ENCODE data around the gene TMC2. TPM values are rescaled to one million over a fixed set of nuclear protein-coding genes. Genes with fewer than 3 reads are reported as not detected.

The TMC2 gene
- polyA plus RNA-seq, 4 donors, result 0.10 to 0.37 TPM; not detected in 2

- Histone ChIP-seq H3K27me3 (ENCODE audit: control insufficient read depth in 3 of 3, insufficient read depth in 3 of 3, low read length in 3 of 3) (peaks cover 0 to 3% (median 2%) of the 10 kb centered on the region in 3 donors), H3K27ac (ENCODE audit: low read depth in 1 of 3, low read length in 2 of 3) (no peak overlapping the region), H3K9me3 (ENCODE audit: control insufficient read depth in 2 of 2, insufficient read depth in 1 of 2, low read depth in 1 of 2, low read length in 1 of 2) (no peaks in the 10 kb centered on the region), H3K4me3 (ENCODE audit: low read depth in 1 of 3, low read length in 3 of 3) (no peak overlapping the region), H3K4me1 (ENCODE audit: control insufficient read depth in 3 of 3, insufficient read depth in 2 of 3, low read depth in 1 of 3, low read length in 2 of 3) (peaks cover 0 to 4% (median 0%) of the 10 kb centered on the region in 3 donors), H3K36me3 (ENCODE audit: control insufficient read depth in 3 of 3, insufficient read depth in 2 of 3, low read depth in 1 of 3, low read length in 3 of 3) (no peaks in the 10 kb centered on the region)
- FAIRE-seq (no peak), DNase-seq (peak; percentile 47 to 57)
- 10 to 26% (median 18%) methylated on average over 10 of the region's 10 CpGs for WGBS, 3 donors
These were observed 42.3 kb downstream of the TMC2 start for GRCh38 chr20:2578475-2579192.

- no peaks in the 10 kb centered on the region for H3K9me3 ChIP-seq (ENCODE audit: control insufficient read depth in 2 of 2, insufficient read depth in 1 of 2, low read depth in 1 of 2, low read length in 1 of 2)
- H3K27me3 ChIP-seq (ENCODE audit: control insufficient read depth in 3 of 3, insufficient read depth in 3 of 3, low read length in 3 of 3), result peaks cover 0 to under 1% (median 0%) of the 10 kb centered on the region in 3 donors
- no peak overlapping the region for H3K27ac ChIP-seq (ENCODE audit: low read depth in 1 of 3, low read length in 2 of 3)
- no peak for FAIRE-seq
- no peaks in the 10 kb centered on the region for H3K36me3 ChIP-seq (ENCODE audit: control insufficient read depth in 3 of 3, insufficient read depth in 2 of 3, low read depth in 1 of 3, low read length in 3 of 3)
- WGBS, 3 donors, result 64 to 82% (median 80%) methylated on average over 1 of the region's 1 CpG
- DNase-seq, result no peak
- no peak overlapping the region for H3K4me3 ChIP-seq (ENCODE audit: low read depth in 1 of 3, low read length in 3 of 3)
- no peaks in the 10 kb centered on the region for H3K4me1 ChIP-seq (ENCODE audit: control insufficient read depth in 3 of 3, insufficient read depth in 2 of 3, low read depth in 1 of 3, low read length in 2 of 3)
These were observed 49.4 kb downstream of the TMC2 start for GRCh38 chr20:2585811-2586210.

GRCh38 chr20:2593756-2594155 lies 57.4 kb downstream of the TMC2 start:
- no peaks in the 10 kb centered on the region for H3K27me3 ChIP-seq (ENCODE audit: control insufficient read depth in 3 of 3, insufficient read depth in 3 of 3, low read length in 3 of 3)
- FAIRE-seq, result no peak
- peaks cover 0 to 2% of the 10 kb centered on the region in 2 donors for H3K9me3 ChIP-seq (ENCODE audit: control insufficient read depth in 2 of 2, insufficient read depth in 1 of 2, low read depth in 1 of 2, low read length in 1 of 2)
- 75 to 94% (median 88%) methylated on average over 1 of the region's 1 CpG for WGBS, 3 donors
- H3K4me3 ChIP-seq (ENCODE audit: low read depth in 1 of 3, low read length in 3 of 3), result no peak overlapping the region
- H3K27ac ChIP-seq (ENCODE audit: low read depth in 1 of 3, low read length in 2 of 3), result no peak overlapping the region
- H3K4me1 ChIP-seq (ENCODE audit: control insufficient read depth in 3 of 3, insufficient read depth in 2 of 3, low read depth in 1 of 3, low read length in 2 of 3), result peaks cover 0 to 6% (median 0%) of the 10 kb centered on the region in 3 donors
- DNase-seq, result no peak
- H3K36me3 ChIP-seq (ENCODE audit: control insufficient read depth in 3 of 3, insufficient read depth in 2 of 3, low read depth in 1 of 3, low read length in 3 of 3), result no peaks in the 10 kb centered on the region

- Histone ChIP-seq H3K27me3 (ENCODE audit: control insufficient read depth in 3 of 3, insufficient read depth in 3 of 3, low read length in 3 of 3) (no peaks in the 10 kb centered on the region), H3K36me3 (ENCODE audit: control insufficient read depth in 3 of 3, insufficient read depth in 2 of 3, low read depth in 1 of 3, low read length in 3 of 3) (no peaks in the 10 kb centered on the region), H3K9me3 (ENCODE audit: control insufficient read depth in 2 of 2, insufficient read depth in 1 of 2, low read depth in 1 of 2, low read length in 1 of 2) (peaks cover 0 to 2% of the 10 kb centered on the region in 2 donors), H3K4me1 (ENCODE audit: control insufficient read depth in 3 of 3, insufficient read depth in 2 of 3, low read depth in 1 of 3, low read length in 2 of 3) (peaks cover 0 to 15% (median 1%) of the 10 kb centered on the region in 3 donors), H3K27ac (ENCODE audit: low read depth in 1 of 3, low read length in 2 of 3) (no peak overlapping the region), H3K4me3 (ENCODE audit: low read depth in 1 of 3, low read length in 3 of 3) (no peak overlapping the region)
- WGBS, 3 donors, result 92 to 94% (median 92%) methylated on average over 2 of the region's 2 CpGs
- FAIRE-seq (no peak), DNase-seq (no peak)
These were observed 58.7 kb downstream of the TMC2 start for GRCh38 chr20:2595076-2595475.

GRCh38 chr20:2596673-2597279 lies 60.4 kb downstream of the TMC2 start:
- no peaks in the 10 kb centered on the region for H3K36me3 ChIP-seq (ENCODE audit: control insufficient read depth in 3 of 3, insufficient read depth in 2 of 3, low read depth in 1 of 3, low read length in 3 of 3)
- no peak overlapping the region for H3K4me3 ChIP-seq (ENCODE audit: low read depth in 1 of 3, low read length in 3 of 3)
- peaks cover 0 to 2% of the 10 kb centered on the region in 2 donors for H3K9me3 ChIP-seq (ENCODE audit: control insufficient read depth in 2 of 2, insufficient read depth in 1 of 2, low read depth in 1 of 2, low read length in 1 of 2)
- no peak for FAIRE-seq
- peaks cover 0 to 15% (median 1%) of the 10 kb centered on the region in 3 donors for H3K4me1 ChIP-seq (ENCODE audit: control insufficient read depth in 3 of 3, insufficient read depth in 2 of 3, low read depth in 1 of 3, low read length in 2 of 3)
- WGBS, 3 donors, result 24 to 37% (median 34%) methylated on average over 8 of the region's 8 CpGs
- no peak overlapping the region for H3K27ac ChIP-seq (ENCODE audit: low read depth in 1 of 3, low read length in 2 of 3)
- H3K27me3 ChIP-seq (ENCODE audit: control insufficient read depth in 3 of 3, insufficient read depth in 3 of 3, low read length in 3 of 3), result no peaks in the 10 kb centered on the region
- DNase-seq, result peak; percentile 16 to 20

- Histone ChIP-seq H3K36me3 (ENCODE audit: control insufficient read depth in 3 of 3, insufficient read depth in 2 of 3, low read depth in 1 of 3, low read length in 3 of 3) (no peaks in the 10 kb centered on the region), H3K4me1 (ENCODE audit: control insufficient read depth in 3 of 3, insufficient read depth in 2 of 3, low read depth in 1 of 3, low read length in 2 of 3) (peaks cover 0 to 15% (median 3%) of the 10 kb centered on the region in 3 donors), H3K4me3 (ENCODE audit: low read depth in 1 of 3, low read length in 3 of 3) (no peak overlapping the region), H3K9me3 (ENCODE audit: control insufficient read depth in 2 of 2, insufficient read depth in 1 of 2, low read depth in 1 of 2, low read length in 1 of 2) (peaks cover 0 to 2% of the 10 kb centered on the region in 2 donors), H3K27ac (ENCODE audit: low read depth in 1 of 3, low read length in 2 of 3) (peak overlapping the region; percentile 7 to 44 (median 11)), H3K27me3 (ENCODE audit: control insufficient read depth in 3 of 3, insufficient read depth in 3 of 3, low read length in 3 of 3) (no peaks in the 10 kb centered on the region)
- FAIRE-seq, result no peak
- DNase-seq, result peak; percentile 72 to 76
- WGBS, 3 donors, result 10 to 28% (median 18%) methylated on average over 5 of the region's 5 CpGs
These were observed 63.1 kb downstream of the TMC2 start for GRCh38 chr20:2599288-2600006.

GRCh38 chr20:2602046-2602735 lies 65.8 kb downstream of the TMC2 start:
- 35 to 74% (median 48%) methylated on average over 9 of the region's 9 CpGs for WGBS, 3 donors
- Histone ChIP-seq H3K27ac (ENCODE audit: low read depth in 1 of 3, low read length in 2 of 3) (no peak overlapping the region), H3K4me1 (ENCODE audit: control insufficient read depth in 3 of 3, insufficient read depth in 2 of 3, low read depth in 1 of 3, low read length in 2 of 3) (peaks cover 0 to 9% (median 3%) of the 10 kb centered on the region in 3 donors), H3K9me3 (ENCODE audit: control insufficient read depth in 2 of 2, insufficient read depth in 1 of 2, low read depth in 1 of 2, low read length in 1 of 2) (peaks cover 0 to 5% of the 10 kb centered on the region in 2 donors), H3K36me3 (ENCODE audit: control insufficient read depth in 3 of 3, insufficient read depth in 2 of 3, low read depth in 1 of 3, low read length in 3 of 3) (no peaks in the 10 kb centered on the region), H3K27me3 (ENCODE audit: control insufficient read depth in 3 of 3, insufficient read depth in 3 of 3, low read length in 3 of 3) (no peaks in the 10 kb centered on the region), H3K4me3 (ENCODE audit: low read depth in 1 of 3, low read length in 3 of 3) (peak overlapping the region in 1 of 3 donors; percentile 13)
- no peak for FAIRE-seq
- DNase-seq, result peak in 1 of 2 donors; percentile 16

GRCh38 chr20:2602746-2603145 lies 66.4 kb downstream of the TMC2 start:
- FAIRE-seq, result no peak
- peaks cover 0 to 9% (median 3%) of the 10 kb centered on the region in 3 donors for H3K4me1 ChIP-seq (ENCODE audit: control insufficient read depth in 3 of 3, insufficient read depth in 2 of 3, low read depth in 1 of 3, low read length in 2 of 3)
- H3K4me3 ChIP-seq (ENCODE audit: low read depth in 1 of 3, low read length in 3 of 3), result peak overlapping the region in 1 of 3 donors; percentile 13
- H3K27me3 ChIP-seq (ENCODE audit: control insufficient read depth in 3 of 3, insufficient read depth in 3 of 3, low read length in 3 of 3), result no peaks in the 10 kb centered on the region
- 22 to 66% (median 39%) methylated on average over 4 of the region's 4 CpGs for WGBS, 3 donors
- no peaks in the 10 kb centered on the region for H3K36me3 ChIP-seq (ENCODE audit: control insufficient read depth in 3 of 3, insufficient read depth in 2 of 3, low read depth in 1 of 3, low read length in 3 of 3)
- peak in 1 of 2 donors; percentile 74 for DNase-seq
- no peak overlapping the region for H3K27ac ChIP-seq (ENCODE audit: low read depth in 1 of 3, low read length in 2 of 3)
- H3K9me3 ChIP-seq (ENCODE audit: control insufficient read depth in 2 of 2, insufficient read depth in 1 of 2, low read depth in 1 of 2, low read length in 1 of 2), result peaks cover 0 to 7% of the 10 kb centered on the region in 2 donors

All from small intestine (tissue), 7 donors.